Heart left ventricle (tissue), 16 donors: Measurements from ENCODE around the gene TOB1. TPM values are rescaled to one million over a fixed set of nuclear protein-coding genes. Genes with fewer than 3 reads are reported as not detected.

Source experiments
- ATAC-seq, 4 donors: fragments of 200-7000 bp; cut with Tn5 transposase; one replicate each; pipeline ENCODE4 v1.9.1; 2020 to 2022; ENCODE audit warnings: moderate library complexity in 4 of 4, mild to moderate bottlenecking in 3 of 4, moderate number of reproducible peaks in 1 of 4
- DNase-seq, 5 donors: peaks; one replicate each; pipeline ENCODE4 v3.0.0-alpha.2; 2020
- H3K27ac ChIP-seq, 12 donors: fragments of 200-600 bp; sonication (generic) in 4 of 12; one replicate each; pipeline versions ENCODE4 v1.5.0 to v1.8.0; 2016 to 2022; ENCODE audit warnings: mild to moderate bottlenecking in 2 of 12
- H3K27me3 ChIP-seq, 9 donors: fragments of 200-600 bp; sonication (generic) in 2 of 9; one replicate each; pipeline versions ENCODE4 v1.5.1 to v1.8.0; 2016 to 2022; ENCODE audit warnings: mild to moderate bottlenecking in 3 of 9
- H3K36me3 ChIP-seq, 9 donors: fragments of 200-600 bp; sonication (generic) in 2 of 9; one replicate each; pipeline versions ENCODE4 v1.5.0 to v1.8.0; 2018 to 2022; ENCODE audit warnings: mild to moderate bottlenecking in 2 of 9
- H3K4me1 ChIP-seq, 12 donors: fragments of 200-600 bp; sonication (generic) in 4 of 12; one replicate each; pipeline versions ENCODE4 v1.5.0 to v1.8.0; 2016 to 2022; ENCODE audit warnings: mild to moderate bottlenecking in 3 of 12
- H3K4me3 ChIP-seq, 12 donors: fragments of 200-600 bp; sonication (generic) in 4 of 12; one replicate each; pipeline versions ENCODE4 v1.5.0 to v1.8.0; 2017 to 2022; ENCODE audit warnings: mild to moderate bottlenecking in 9 of 12, moderate library complexity in 4 of 12
- H3K9me3 ChIP-seq, 12 donors: fragments of 200-600 bp; sonication (generic) in 4 of 12; one replicate each; pipeline versions ENCODE4 v1.5.0 to v1.8.0; 2016 to 2022; ENCODE audit warnings: mild to moderate bottlenecking in 1 of 12
- CTCF ChIP-seq, 12 donors: fragments of 200-600 bp; sonication (generic) in 4 of 12; IDR thresholded peaks; one replicate each; pipeline versions ENCODE4 v1.5.0 to v1.8.0; 2018 to 2022; ENCODE audit warnings: antibody characterized with exemption in 12 of 12, mild to moderate bottlenecking in 5 of 12
- POLR2A ChIP-seq, 2 donors: fragments of 450-650 bp; IDR thresholded peaks; one replicate each; pipeline ENCODE4 v1.6.1; 2017; ENCODE audit warnings: antibody characterized with exemption in 2 of 2, mild to moderate bottlenecking in 2 of 2, moderate library complexity in 2 of 2
- WGBS, 4 donors: extraction: QIAGEN DNeasy Blood & Tissue Kit in 2 of 4; methylation state at CpG; one replicate each; pipeline versions ENCODE4 v1.1.5 to v1.1.7; 2013 to 2018; 5-methylcytosine and 5-hydroxymethylcytosine counted together
- intact Hi-C, 10 donors: fragments of 100-400 bp; cut with DNase I; formaldehyde crosslinking; loops; one replicate each; pipeline versions ENCODE4 v1.11.1 to v1.14.2; 2022
- polyA plus RNA-seq, 2 donors: library from polyadenylated mRNA; stranded (reverse); fragments of 200-250 nt; gene quantifications; one replicate each; pipeline ENCODE4 v1.2.3, GENCODE V29; 2013
- total RNA-seq, 9 donors: library from RNA; depleted of rRNA in 2 of 9; stranded (reverse); fragments of >200 nt in 2 of 9; fragmentation: NEBNext Ultra II Directional in 3 of 9; extraction: Animal tissue kit (Norgen Biotek cat#: 25700) in 3 of 9; gene quantifications; one replicate each; pipeline versions ENCODE4 v1.1.0 to v1.2.4, GENCODE V29; 2016 to 2023
- donor health status: ischemic (EF 13 %, LVEDD 7.1; RV severe dilation, severe dysfunction).
- donor health status: healthy with polysubstance abuse.
- donor health status: DM: no; HTN: yes; CAD: no.
- donor health status: DM: no; HTN: no; CAD: no.
- donor health status: ischemic (EF 25% LVEDD 6.9; RV normal size, moderate dysfunction).
- donor health status: ischemic (EF 25% LVEDD 5.7; RV mildly dilated, moderate dysfunction).
- donor health status: healthy.
- donor health status: DM: yes; HTN: yes; CAD: no.
- donor health status: ischemic (EF 35%, LVEDD 5.7; RV mildly dilated, moderate dysfunction).
- donor health status: nonischemic (EF 11% LVEDD 7.7; RV severe dilation, severe dysfunction).
- donor health status: DM: yes; HTN: yes; CAD: no.
- donor health status: PGD.
- donor health status: ischemic (EF 29% LVEDD 5.4; RV normal size, mild dysfunction).
- donor health status: nonischemic (EF 23%, LVEDD 6.1; RV moderate dilation, normal function).

The TOB1 gene
- total and polyA plus RNA-seq, 11 donors, result 22.2 to 136 (median 68.1) TPM

DNA sequence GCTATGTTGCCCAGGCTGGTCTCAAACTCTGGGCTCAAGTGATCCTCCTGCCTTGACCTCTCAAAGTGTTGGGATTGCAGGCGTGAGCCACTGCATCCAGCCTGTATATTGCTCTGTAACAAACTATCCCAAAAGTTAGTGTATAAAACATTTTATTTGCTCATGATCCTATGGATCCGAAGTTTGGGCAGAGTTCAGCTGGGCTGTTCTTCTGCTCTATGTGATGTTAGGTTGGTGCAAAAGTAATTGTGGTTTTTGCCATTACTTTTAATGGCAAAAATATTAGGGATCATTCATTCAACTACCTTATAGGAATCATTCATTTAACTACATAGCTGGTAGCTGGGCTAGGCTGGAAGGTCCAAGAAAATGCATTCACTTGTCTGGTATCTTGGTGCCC lies 43.6 kb downstream of the TOB1 start:
- peaks cover 0 to under 1% (median 0%) of the 10 kb centered on the region in 12 donors for H3K4me1 ChIP-seq
- TF ChIP-seq POLR2A (IDR thresholded peaks at IDR 0.05) (no peak), CTCF (IDR thresholded peaks at IDR 0.05) (no peak)
- ATAC-seq (no peak), DNase-seq (no peak)
- intact Hi-C loops, result no loop called here
- 93 to 100% (median 98%) methylated on average over 2 of the region's 2 CpGs for WGBS, 4 donors
- H3K27me3 ChIP-seq, result peaks cover 0 to 4% (median 0%) of the 10 kb centered on the region in 9 donors
- H3K27ac ChIP-seq, result no peak overlapping the region
- H3K36me3 ChIP-seq, result no peaks in the 10 kb centered on the region
- no peaks in the 10 kb centered on the region for H3K9me3 ChIP-seq
- no peak overlapping the region for H3K4me3 ChIP-seq

- Histone ChIP-seq H3K36me3 (no peaks in the 10 kb centered on the region), H3K27me3 (peaks cover 0 to 8% (median 0%) of the 10 kb centered on the region in 9 donors), H3K9me3 (no peaks in the 10 kb centered on the region), H3K27ac (no peak overlapping the region), H3K4me3 (no peak overlapping the region), H3K4me1 (peaks cover 0 to 8% (median 0%) of the 10 kb centered on the region in 12 donors)
- DNase-seq (no peak), ATAC-seq (no peak)
- WGBS, 4 donors, result 82 to 89% (median 85%) methylated on average over 10 of the region's 10 CpGs
- intact Hi-C loops, result no loop called here
- TF ChIP-seq CTCF (IDR thresholded peaks at IDR 0.05), result no peak
- no peak for TF ChIP-seq POLR2A (IDR thresholded peaks at IDR 0.05)
These were observed 45.5 kb downstream of the TOB1 start for GRCh38 chr17:50820651-50821050.

GRCh38 chr17:50818921-50819657 lies 47.1 kb downstream of the TOB1 start:
- Histone ChIP-seq H3K4me3 (no peak overlapping the region), H3K9me3 (no peaks in the 10 kb centered on the region), H3K27ac (no peak overlapping the region), H3K27me3 (peaks cover 0 to 8% (median 0%) of the 10 kb centered on the region in 9 donors), H3K4me1 (peaks cover 0 to 8% (median 0%) of the 10 kb centered on the region in 12 donors), H3K36me3 (no peaks in the 10 kb centered on the region)
- TF ChIP-seq CTCF (IDR thresholded peaks at IDR 0.05) (no peak), POLR2A (IDR thresholded peaks at IDR 0.05) (no peak)
- 66 to 69% (median 69%) methylated on average over 6 of the region's 6 CpGs for WGBS, 4 donors
- ATAC-seq (no peak), DNase-seq (no peak)
- intact Hi-C loops, result no loop called here

DNA sequence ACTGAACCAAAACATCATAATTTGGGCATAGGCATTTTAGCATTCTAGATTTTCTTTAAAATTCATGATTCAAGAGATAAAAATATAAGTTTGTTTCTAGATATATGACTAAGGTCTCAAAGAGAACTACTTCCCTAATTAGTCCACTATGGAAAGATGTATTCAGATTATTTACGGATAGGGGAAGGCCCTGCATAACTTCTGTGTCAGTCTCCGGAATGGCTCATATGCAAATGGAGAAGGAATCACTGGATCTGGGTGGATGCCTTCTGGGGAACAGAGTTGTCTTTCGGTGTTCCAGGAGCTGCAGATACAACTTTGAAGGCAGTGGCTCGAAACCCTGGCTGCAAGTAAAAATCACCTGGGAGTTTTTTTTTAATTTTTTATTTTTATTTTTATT lies 47.9 kb downstream of the TOB1 start:
- H3K27me3 ChIP-seq, result peaks cover 0 to 8% (median 0%) of the 10 kb centered on the region in 9 donors
- DNase-seq (no peak), ATAC-seq (no peak)
- TF ChIP-seq CTCF (IDR thresholded peaks at IDR 0.05) (no peak), POLR2A (IDR thresholded peaks at IDR 0.05) (no peak)
- no peaks in the 10 kb centered on the region for H3K36me3 ChIP-seq
- 86 to 91% (median 89%) methylated on average over 4 of the region's 4 CpGs for WGBS, 4 donors
- no peaks in the 10 kb centered on the region for H3K9me3 ChIP-seq
- H3K27ac ChIP-seq, result no peak overlapping the region
- H3K4me1 ChIP-seq, result peaks cover 0 to 8% (median 0%) of the 10 kb centered on the region in 12 donors
- H3K4me3 ChIP-seq, result no peak overlapping the region
- intact Hi-C loops, result no loop called here
